ENCODE results near the gene TBX18.

Gene TBX18

GRCh38 chr6:84764332-84765049 lies at the start of gene TBX18:
TSS of gene TBX18 (minus strand) at chr6:84764598. CDS start at chr6:84764181, 417 bp downstream.
- DNase-seq = peak; percentile 54

DNA sequence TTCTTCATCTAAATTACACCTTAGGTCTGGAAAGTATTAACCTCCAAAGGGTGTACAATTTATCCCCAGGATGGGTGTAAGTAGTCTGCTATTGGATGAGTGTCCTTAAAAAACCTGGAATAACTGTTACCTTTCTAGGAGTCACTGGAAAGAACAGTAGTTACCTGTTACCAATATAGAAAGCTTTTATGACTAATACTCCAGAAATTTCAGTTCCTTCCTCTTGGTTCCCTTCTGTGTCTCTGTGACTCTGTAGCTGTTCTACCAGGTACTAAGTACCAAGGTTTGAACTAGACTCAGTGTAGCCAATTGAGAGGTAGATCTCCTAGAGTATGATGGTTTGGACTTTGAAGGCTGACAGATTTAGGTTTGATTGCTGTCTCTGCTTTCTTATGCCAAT lies 47.0 kb upstream of the TBX18 start:
- no peak for DNase-seq

DNA sequence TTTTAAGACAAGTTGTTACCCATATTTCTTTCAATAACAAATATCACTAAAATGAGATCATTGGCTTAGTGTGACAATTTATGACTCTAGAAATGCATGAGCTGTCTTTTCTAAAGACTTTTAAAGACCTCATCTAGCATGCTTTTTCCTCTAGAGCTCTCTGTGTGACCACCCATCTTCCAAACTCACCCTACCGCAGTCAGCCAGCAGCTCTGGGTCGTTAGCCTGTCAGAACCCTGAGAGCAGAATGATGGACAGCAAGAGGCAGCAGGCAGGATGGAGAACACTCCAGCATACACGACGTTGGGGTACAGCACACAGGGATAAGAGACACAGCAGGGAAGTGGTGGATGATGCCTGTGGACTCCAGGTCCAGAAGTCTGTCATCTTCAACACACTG lies 45.1 kb upstream of the TBX18 start:
- DNase-seq = no peak

GRCh38 chr6:84808491-84809061 lies 44.2 kb upstream of the TBX18 start:
- DNase-seq = no peak

DNA sequence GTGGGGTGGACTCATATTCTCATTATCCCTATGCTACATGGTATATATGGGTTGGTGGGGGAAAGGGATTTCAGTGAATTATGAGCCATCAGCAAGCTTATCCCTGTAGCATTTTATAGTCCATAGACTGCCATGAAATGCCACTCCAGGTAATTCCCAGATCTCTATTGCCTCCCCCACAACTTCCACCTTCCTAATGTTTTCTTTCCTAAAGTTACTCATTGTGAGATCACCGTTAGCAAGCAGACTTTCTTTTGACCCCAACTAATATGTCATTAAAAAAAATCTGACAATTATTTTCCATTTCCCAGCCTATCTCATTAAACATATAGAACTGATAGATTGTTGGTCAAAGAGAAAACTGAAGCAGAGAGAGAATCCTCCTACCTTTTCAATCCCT lies 40.7 kb upstream of the TBX18 start:
- no peak for DNase-seq

GRCh38 chr6:84804720-84805119 lies 40.3 kb upstream of the TBX18 start:
- no peak for DNase-seq

GRCh38 chr6:84801250-84801649 lies 36.9 kb upstream of the TBX18 start:
- no peak for DNase-seq

DNA sequence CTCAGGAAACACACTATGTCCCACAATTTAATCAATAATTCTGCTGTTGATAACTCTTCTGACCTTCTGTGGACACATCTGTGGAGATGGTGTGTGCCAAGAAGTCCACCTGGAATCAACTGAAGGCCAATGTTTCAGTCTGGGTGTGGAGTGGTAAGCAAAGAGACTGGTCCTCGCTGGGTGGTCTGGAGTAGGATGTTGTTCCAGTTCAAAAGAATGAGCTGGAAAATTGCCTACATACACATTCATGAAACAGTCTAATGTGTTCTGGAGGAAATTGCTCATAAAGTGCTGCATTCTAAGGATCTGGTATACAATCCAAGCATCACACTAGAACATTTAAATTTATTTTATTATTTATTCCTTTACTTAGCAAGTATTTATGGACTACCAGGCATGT lies 33.9 kb upstream of the TBX18 start:
- DNase-seq = no peak

DNA sequence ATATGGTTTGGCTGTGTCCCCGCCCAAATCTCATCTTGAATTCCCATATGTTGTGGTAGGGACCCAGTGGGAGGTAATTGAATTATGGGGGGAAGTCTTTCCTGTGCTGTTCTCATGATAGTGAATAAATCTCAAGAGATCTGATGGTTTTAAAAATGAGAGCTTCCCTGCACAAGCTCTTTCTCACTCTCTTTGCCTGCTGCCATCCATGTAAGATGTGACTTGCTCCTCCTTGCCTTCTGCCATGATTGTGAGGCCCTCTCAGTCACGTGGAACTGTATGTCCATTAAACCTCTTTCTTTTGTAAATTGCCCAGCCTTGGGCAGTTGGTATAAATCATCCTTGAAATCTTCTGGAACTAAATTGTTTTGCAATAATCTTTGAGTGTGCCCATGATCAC lies 31.9 kb upstream of the TBX18 start:
- no peak for DNase-seq

- DNase-seq = no peak
Measured at GRCh38 chr6:84791927-84792326, 27.5 kb upstream of the TBX18 start.

DNA sequence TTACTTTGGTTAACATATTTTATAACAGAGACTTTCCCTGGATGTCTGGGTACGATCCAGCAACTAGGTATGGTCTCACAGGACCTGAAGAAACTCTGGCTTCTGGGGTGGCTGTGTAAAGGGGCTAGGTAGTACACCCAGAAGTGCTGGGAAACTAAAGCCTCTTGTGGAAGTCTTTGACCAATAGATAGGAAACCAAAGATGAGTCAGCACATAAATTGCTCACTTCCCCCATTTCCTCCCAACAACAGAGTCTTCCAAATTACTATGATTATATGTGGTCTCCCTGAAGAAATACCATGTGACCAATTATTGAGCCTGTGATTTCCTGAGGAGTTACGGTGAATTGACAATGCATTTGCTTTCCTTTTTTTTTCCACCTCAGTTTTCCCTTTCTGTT lies 26.8 kb upstream of the TBX18 start:
- DNase-seq = no peak

DNA sequence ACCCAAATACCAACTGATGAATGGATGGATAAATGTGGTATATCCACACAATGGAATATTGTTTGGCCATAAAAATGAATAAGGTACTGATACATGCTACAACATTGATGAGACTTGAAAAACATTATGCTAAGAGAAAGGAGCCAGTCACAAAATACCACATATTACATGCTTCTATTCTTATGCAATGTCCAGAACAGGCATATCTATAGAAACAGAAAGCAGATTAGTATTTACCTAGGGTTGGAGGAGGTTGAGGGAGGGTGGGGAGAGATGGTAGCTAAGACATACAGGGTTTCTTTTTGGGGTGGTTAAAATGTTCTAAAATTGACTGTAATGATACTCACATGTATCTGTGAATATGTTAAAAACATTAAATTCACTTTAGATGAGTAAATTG lies 24.8 kb upstream of the TBX18 start:
- DNase-seq = no peak

DNA sequence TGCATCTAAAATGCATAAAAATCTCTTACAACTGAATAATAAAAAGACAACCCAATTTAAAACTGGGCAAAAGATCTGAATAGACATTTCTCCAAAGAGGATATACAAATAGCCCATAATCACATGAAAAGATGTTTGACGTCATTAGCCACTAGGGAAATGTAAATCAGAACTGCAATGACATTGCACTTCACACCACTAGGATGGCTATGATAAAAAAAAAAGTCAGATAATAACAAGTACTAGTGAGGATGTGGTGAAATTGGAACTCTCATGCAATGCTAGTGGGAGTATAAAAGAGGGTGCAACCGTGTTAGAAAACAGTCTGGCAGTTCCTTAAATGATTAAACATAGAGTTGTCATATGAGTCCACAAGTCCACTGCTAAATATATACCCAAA lies 24.3 kb upstream of the TBX18 start:
- DNase-seq = no peak

- DNase-seq = no peak
Measured at GRCh38 chr6:84785671-84786070, 21.3 kb upstream of the TBX18 start.

DNA sequence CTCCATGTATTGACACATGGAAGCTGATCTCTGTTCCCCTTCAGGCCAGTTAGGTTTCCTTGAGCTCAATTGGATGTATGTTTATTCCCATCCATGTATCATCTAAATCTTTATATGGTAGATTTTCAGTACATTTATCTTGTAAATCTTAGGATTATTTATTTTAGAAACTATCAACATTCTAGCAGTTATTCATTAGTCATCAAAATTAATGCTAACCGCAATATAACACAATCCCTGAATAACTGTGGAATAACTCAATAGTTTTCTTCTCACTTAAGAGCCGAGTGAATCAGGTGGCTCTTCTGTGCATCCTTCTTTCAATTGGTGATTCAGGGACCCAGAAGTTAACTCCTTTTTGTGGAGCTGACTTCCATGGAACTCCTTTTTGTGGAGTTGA lies 15.5 kb upstream of the TBX18 start:
- no peak for DNase-seq

DNA sequence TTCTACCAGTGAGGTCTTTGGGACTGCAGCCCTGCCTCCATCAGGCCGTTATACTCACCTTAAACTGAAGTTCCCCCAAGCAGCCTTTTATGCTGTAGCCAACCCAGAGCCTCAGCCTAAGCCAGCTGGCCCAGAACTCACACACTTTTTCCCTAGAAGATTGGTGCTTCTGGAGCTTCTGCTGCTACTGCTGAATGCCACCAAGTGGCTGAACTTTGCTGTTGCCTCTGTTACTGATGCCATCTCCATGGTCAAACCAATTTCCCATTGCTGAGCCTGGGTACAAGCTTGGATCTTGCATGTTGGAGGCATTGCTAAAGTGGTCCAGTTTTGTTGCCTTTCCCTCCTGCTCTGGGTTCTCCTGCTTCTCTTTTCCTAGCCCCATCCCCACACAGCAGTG lies 15.0 kb upstream of the TBX18 start:
- DNase-seq = no peak

DNA sequence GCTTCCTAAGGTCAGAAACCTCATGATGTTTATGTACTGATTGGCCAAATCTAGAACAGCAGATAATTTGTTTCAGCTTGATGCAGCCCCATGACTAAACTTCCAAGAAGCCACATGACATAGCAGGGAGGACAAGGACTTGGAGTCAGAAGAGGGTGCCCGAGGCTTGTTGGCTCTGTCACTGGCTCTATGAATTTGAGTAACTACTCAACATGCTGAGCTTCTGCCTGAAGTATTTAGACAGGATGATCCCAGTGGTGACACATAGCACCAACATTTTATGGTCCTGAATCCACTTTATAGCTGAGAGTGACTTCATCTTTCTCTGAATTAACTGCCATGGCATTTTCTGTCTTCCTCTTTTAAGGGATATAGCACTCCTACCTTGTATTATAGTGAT lies 13.5 kb upstream of the TBX18 start:
- no peak for DNase-seq

GRCh38 chr6:84776392-84776791 lies 12.0 kb upstream of the TBX18 start:
- no peak for DNase-seq

DNA sequence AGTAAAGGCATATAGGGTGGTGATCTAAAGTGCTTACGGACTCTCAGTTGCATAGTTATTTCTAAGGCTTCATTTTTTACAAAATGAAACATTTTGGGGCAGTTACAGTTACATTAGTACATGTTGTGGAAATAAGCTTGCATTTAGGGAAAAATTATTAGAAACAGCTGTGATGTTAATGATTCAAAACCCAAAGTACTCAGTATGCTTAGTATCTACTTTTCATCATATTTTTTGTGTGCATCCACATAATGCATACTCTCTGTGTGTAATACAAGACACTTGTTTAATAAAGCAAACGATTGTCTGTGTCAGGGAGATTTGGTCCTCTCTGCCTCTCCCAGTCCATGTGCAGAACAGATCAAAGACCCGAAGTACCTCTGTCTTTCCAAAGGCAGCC lies 11.4 kb upstream of the TBX18 start:
- DNase-seq = no peak

DNA sequence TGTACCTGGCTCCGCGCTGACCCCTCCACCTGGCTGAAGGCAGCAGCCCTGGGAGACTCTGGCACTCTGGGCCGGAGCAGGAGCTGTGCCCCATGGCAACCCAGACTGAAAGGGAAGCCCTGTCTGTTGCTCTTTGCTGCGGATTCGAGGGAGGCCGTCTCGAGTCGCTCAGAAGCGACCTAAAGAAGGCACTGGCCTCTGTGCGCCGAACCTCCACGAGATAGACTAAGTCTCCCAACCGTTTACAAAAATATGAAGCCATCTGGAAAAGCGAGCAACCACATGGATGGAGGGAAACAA lies 10.5 kb upstream of the TBX18 start:
- no peak for DNase-seq

DNA sequence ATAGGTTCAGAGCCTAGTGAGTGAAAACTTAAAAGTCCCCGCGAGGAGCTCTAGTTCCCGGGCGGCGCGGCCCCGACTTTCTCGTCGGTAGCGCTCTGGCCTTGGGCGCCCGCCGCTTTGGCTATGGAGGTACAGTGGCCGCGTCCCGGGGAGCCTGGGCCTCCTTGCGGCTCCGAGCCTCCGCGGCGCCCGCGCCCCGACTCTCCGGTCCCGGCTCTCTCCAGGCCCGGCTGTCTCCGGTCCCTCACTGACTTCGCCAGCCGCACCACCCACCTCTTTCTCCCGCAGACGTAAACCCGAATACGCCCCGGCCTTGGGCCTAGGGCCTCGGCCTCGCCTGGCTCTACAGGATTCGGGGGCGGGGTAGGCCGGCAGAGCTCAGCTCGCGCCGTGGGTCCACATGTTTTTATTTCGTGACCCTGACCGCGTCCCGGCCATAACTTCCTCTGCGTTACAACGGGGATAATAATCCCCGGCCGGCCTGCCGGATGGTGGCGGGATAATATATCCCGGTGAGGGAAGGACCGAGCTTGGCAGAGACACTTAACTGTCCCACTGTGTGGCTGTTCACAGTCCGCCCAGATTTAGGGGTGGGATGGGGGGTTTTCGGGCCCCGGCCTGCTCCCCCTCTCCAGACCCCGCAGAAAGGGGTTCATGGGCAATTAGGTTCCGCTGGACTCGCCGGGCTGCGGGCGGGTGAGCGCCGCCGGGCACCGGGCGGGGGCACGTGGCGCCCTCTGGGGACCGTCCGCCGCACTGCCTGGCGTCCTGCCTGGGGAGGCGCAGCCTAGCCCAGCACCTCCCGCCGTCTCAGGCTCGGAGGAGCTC lies 10.0 kb upstream of the TBX18 start:
- peak; percentile 19 for DNase-seq

GRCh38 chr6:84773431-84774156 lies 9.2 kb upstream of the TBX18 start:
- no peak for DNase-seq

GRCh38 chr6:84773133-84773430 lies 8.7 kb upstream of the TBX18 start:
- DNase-seq = no peak

Data from suppressor macrophage treated with lipopolysaccharide for 4 hours (primary cell).